Spleen (tissue), 11 donors: ENCODE results near the gene SPANXD. TPM values are rescaled to one million over a fixed set of nuclear protein-coding genes. Genes with fewer than 3 reads are reported as not detected.

Experiments
- DNase-seq: peaks from one replicate; pipeline ENCODE4 v3.0.0-alpha.2; 2020
- H3K27ac ChIP-seq, 8 donors: fragments of 200-600 bp; sonication (generic) in 7 of 8; 1 replicate in 4 of 8; 2 replicates in 4 of 8; pipeline versions ENCODE4 v1.5.0 to v1.8.0; 2016 to 2021; ENCODE audit warnings: inconsistent platforms in 4 of 8, mild to moderate bottlenecking in 4 of 8, moderate library complexity in 1 of 8
- H3K27me3 ChIP-seq, 7 donors: fragments of 200-600 bp; sonication (generic) in 6 of 7; replicated peaks in 1 of 7; 1 replicate in 4 of 7; 2 replicates in 3 of 7; pipeline versions ENCODE4 v1.5.0 to v1.8.0; 2016 to 2021; ENCODE audit warnings: inconsistent platforms in 3 of 7, mild to moderate bottlenecking in 1 of 7
- H3K36me3 ChIP-seq, 6 donors: fragments of 200-600 bp; sonication (generic) in 5 of 6; 1 replicate in 4 of 6; 2 replicates in 2 of 6; pipeline versions ENCODE4 v1.5.0 to v1.8.0; 2016 to 2021; ENCODE audit warnings: inconsistent platforms in 2 of 6
- H3K4me1 ChIP-seq, 6 donors: fragments of 200-600 bp; sonication (generic) in 5 of 6; 1 replicate in 3 of 6; 2 replicates in 3 of 6; pipeline versions ENCODE4 v1.5.0 to v1.8.0; 2016 to 2021; ENCODE audit warnings: inconsistent platforms in 3 of 6
- H3K4me3 ChIP-seq, 8 donors: fragments of 200-600 bp; sonication (generic) in 7 of 8; 1 replicate in 4 of 8; 2 replicates in 4 of 8; pipeline versions ENCODE4 v1.5.0 to v1.8.0; 2016 to 2021; ENCODE audit warnings: inconsistent platforms in 4 of 8, mild to moderate bottlenecking in 4 of 8, moderate library complexity in 2 of 8
- H3K9me3 ChIP-seq, 8 donors: fragments of 200-600 bp; sonication (generic) in 7 of 8; 1 replicate in 4 of 8; 2 replicates in 4 of 8; pipeline versions ENCODE4 v1.5.0 to v1.8.0; 2016 to 2021; ENCODE audit warnings: inconsistent platforms in 4 of 8
- POLR2A ChIP-seq, 3 donors: fragments of 450-650 bp; IDR thresholded peaks; one replicate each; pipeline ENCODE4 v1.5.1; 2017; ENCODE audit warnings: antibody characterized with exemption in 3 of 3, mild to moderate bottlenecking in 1 of 3
- POLR2AphosphoS5 ChIP-seq, 3 donors: sonication (generic); formaldehyde crosslinking; IDR thresholded peaks; one replicate each; pipeline ENCODE4 v1.5.1; 2017; ENCODE audit warnings: antibody characterized with exemption in 3 of 3
- WGBS, 5 donors: extraction: QIAGEN DNeasy Blood & Tissue Kit in 3 of 5; methylation state at CpG; one replicate each; pipeline versions ENCODE4 v1.1.5 to v1.1.7; 2013 to 2018; 5-methylcytosine and 5-hydroxymethylcytosine counted together
- intact Hi-C: fragments of 100-400 bp; cut with DNase I; formaldehyde crosslinking; loops from one replicate; pipeline ENCODE4 v1.15.0; 2023; ENCODE audit warnings: low total_unique reads
- polyA plus RNA-seq, 3 donors: library from polyadenylated mRNA; stranded (reverse); fragments of 200-250 nt; gene quantifications; one replicate each; pipeline ENCODE4 v1.2.1, GENCODE V29; 2013
- total RNA-seq, 7 donors: library from RNA; depleted of rRNA in 3 of 7; stranded (reverse); fragments of >200 nt in 3 of 7; fragmentation: NEBNext Ultra II Directional in 4 of 7; extraction: Animal tissue kit (Norgen Biotek cat#: 25700) in 4 of 7; gene quantifications; one replicate each; pipeline versions ENCODE4 v1.1.0 to v1.2.1, GENCODE V29; 2016 to 2021
- TF ChIP-seq, protein P1 (sequence below), 11 experiments: fragments of 200-600 bp in 7 of 11; fragments of 450-650 bp in 4 of 11; sonication (generic) in 4 of 11; IDR thresholded peaks in 8 of 11; conservative IDR thresholded peaks in 3 of 11; 1 replicate in 7 of 11; 2 replicates in 4 of 11; pipeline versions ENCODE4 v1.4.0 to v1.8.0; 2016 to 2021; ENCODE audit warnings: antibody characterized with exemption in 11 of 11, inconsistent platforms in 4 of 11, mild to moderate bottlenecking in 1 of 11
- donor health status: healthy with polysubstance abuse.
- donor health status: DM: no; HTN: no; CAD: no; lungs with moderate emphysema.
- donor health status: DM: no; HTN: no; CAD: no.
- donor health status: Bipolar disorder and iron deficiency.
- donor health status: healthy.
- donor health status: DM: no; HTN: no; CAD: no.
- donor health status: DM: yes; HTN: yes; CAD: no.

The SPANXD gene
- total and polyA plus RNA-seq, 10 donors, result not detected

DNA sequence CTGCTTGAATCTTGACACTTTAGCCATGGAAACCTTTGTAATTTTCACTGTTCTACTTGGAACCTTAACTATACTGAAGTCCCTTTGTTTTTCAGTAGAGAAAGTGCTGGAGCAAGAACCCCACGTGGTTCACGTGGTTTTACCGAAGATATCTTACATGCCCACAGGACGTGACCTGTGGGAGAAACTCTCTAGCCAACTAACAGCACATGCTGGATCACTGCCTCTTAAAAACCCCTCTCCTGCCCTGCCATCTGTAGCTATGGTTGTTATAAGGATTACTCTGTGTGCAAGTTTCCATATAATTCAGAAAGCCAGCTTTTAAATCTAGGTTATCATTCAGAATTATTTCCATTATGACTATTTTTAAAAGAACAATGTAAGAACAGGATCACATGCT, 30.2 kb downstream of the SPANXD start:
- DNase-seq, result no peak
- no peak for TF ChIP-seq POLR2A (IDR thresholded peaks at IDR 0.05)
- TF ChIP-seq, protein P1, sequence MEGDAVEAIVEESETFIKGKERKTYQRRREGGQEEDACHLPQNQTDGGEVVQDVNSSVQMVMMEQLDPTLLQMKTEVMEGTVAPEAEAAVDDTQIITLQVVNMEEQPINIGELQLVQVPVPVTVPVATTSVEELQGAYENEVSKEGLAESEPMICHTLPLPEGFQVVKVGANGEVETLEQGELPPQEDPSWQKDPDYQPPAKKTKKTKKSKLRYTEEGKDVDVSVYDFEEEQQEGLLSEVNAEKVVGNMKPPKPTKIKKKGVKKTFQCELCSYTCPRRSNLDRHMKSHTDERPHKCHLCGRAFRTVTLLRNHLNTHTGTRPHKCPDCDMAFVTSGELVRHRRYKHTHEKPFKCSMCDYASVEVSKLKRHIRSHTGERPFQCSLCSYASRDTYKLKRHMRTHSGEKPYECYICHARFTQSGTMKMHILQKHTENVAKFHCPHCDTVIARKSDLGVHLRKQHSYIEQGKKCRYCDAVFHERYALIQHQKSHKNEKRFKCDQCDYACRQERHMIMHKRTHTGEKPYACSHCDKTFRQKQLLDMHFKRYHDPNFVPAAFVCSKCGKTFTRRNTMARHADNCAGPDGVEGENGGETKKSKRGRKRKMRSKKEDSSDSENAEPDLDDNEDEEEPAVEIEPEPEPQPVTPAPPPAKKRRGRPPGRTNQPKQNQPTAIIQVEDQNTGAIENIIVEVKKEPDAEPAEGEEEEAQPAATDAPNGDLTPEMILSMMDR (IDR thresholded peaks at IDR 0.05 in 8 of 11, conservative IDR thresholded peaks at IDR 0.05 in 3 of 11), result no peak
- no peak for TF ChIP-seq POLR2AphosphoS5 (IDR thresholded peaks at IDR 0.05)
- H3K4me1 ChIP-seq, result no peaks in the 10 kb centered on the region
- WGBS, 5 donors, result 46 to 77% (median 62%) methylated on average over 4 of the region's 4 CpGs
- intact Hi-C loops, result no loop called here
- no peaks in the 10 kb centered on the region for H3K9me3 ChIP-seq
- H3K36me3 ChIP-seq, result no peaks in the 10 kb centered on the region
- H3K27ac ChIP-seq, result no peak overlapping the region
- H3K4me3 ChIP-seq, result no peak overlapping the region
- H3K27me3 ChIP-seq, result no peaks in the 10 kb centered on the region

GRCh38 chrX:141662781-141663180, 35.8 kb downstream of the SPANXD start:
- TF ChIP-seq, protein P1 (IDR thresholded peaks at IDR 0.05 in 8 of 11, conservative IDR thresholded peaks at IDR 0.05 in 3 of 11), result no peak
- TF ChIP-seq POLR2A (IDR thresholded peaks at IDR 0.05) (no peak), POLR2AphosphoS5 (IDR thresholded peaks at IDR 0.05) (no peak)
- WGBS, 5 donors, result 67 to 80% (median 75%) methylated on average over 6 of the region's 6 CpGs
- Histone ChIP-seq H3K27ac (no peak overlapping the region), H3K36me3 (no peaks in the 10 kb centered on the region), H3K27me3 (no peaks in the 10 kb centered on the region), H3K9me3 (no peaks in the 10 kb centered on the region), H3K4me1 (no peaks in the 10 kb centered on the region), H3K4me3 (no peak overlapping the region)
- intact Hi-C loops, result no loop called here
- DNase-seq, result no peak

DNA sequence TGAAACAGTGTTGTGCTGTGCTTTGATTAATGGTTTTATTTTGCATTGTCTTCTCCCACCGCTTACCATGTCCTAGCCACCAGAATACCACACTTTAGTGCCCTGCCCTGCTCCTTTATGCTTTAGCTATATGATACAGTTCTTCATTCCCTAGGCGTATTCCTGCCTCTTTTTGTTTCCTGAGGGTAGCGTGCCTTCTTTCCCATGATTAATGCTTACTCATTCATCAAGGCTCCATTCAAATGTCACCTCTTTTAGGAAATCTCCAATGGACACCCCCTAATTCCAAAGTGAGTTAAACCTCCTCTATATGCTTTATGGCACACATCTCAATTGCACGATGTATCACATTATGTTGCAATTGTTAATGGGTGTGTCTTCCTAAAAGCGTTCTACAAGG, 46.3 kb downstream of the SPANXD start:
- no peaks in the 10 kb centered on the region for H3K4me1 ChIP-seq
- no peaks in the 10 kb centered on the region for H3K36me3 ChIP-seq
- H3K27ac ChIP-seq, result no peak overlapping the region
- no peaks in the 10 kb centered on the region for H3K27me3 ChIP-seq
- intact Hi-C loops, result no loop called here
- DNase-seq, result no peak
- 59 to 78% (median 66%) methylated on average over 5 of the region's 5 CpGs for WGBS, 5 donors
- H3K9me3 ChIP-seq, result no peaks in the 10 kb centered on the region
- no peak overlapping the region for H3K4me3 ChIP-seq
- no peak for TF ChIP-seq POLR2AphosphoS5 (IDR thresholded peaks at IDR 0.05)
- TF ChIP-seq POLR2A (IDR thresholded peaks at IDR 0.05), result no peak
- TF ChIP-seq, protein P1 (IDR thresholded peaks at IDR 0.05 in 8 of 11, conservative IDR thresholded peaks at IDR 0.05 in 3 of 11), result no peak

Other genes with a start within 250 kb of the SPANXD start
- not detected for gene SPANXA1, start 114.0 kb downstream of the SPANXD start, total RNA-seq
- gene SPANXA1, start 114.0 kb downstream of the SPANXD start, polyA plus RNA-seq, result not detected
- gene SPANXA2, start 109.0 kb downstream of the SPANXD start, total RNA-seq, result not detected
- not detected for gene SPANXA2, start 109.0 kb downstream of the SPANXD start, polyA plus RNA-seq
- gene MAGEC3, start 139.6 kb upstream of the SPANXD start, total RNA-seq, result under 1 TPM in 2 of 7 donors, not detected in 5; 0.57 to 0.79 TPM
- under 1 TPM in 1 of 3 donors, not detected in 2; 0.32 TPM for gene MAGEC3, start 139.6 kb upstream of the SPANXD start, polyA plus RNA-seq
- gene MAGEC1, start 205.2 kb upstream of the SPANXD start, total RNA-seq, result under 1 TPM in 2 of 7 donors, not detected in 5; 0.13 to 0.68 TPM
- not detected for gene MAGEC1, start 205.2 kb upstream of the SPANXD start, polyA plus RNA-seq